C4-2B (cell line): ENCODE data around the gene ZNF695.
"Not testable (repeated sequence)": the region's sequence is repeated elsewhere in the genome, so short reads cannot be mapped to it uniquely, and the experiment has no call there.

Source experiments
- H3K27ac ChIP-seq: fragments of 450-650 bp; 2 replicates; pipeline ENCODE4 v1.5.1; 2017
- CTCF ChIP-seq: fragments of 450-650 bp; conservative IDR thresholded peaks from 2 replicates; pipeline ENCODE4 v1.5.1; 2017; ENCODE audit warnings: mild to moderate bottlenecking
- ZFX ChIP-seq: fragments of 450-650 bp; IDR thresholded peaks from 2 replicates; pipeline ENCODE4 v1.6.1; 2017

ZNF695 gene

GRCh38 chr1:247013391-247013790 is 5.5 kb upstream of the ZNF695 start:
- TF ChIP-seq ZFX, result no peak
- no peak for TF ChIP-seq CTCF
- no peak overlapping the region for H3K27ac ChIP-seq

GRCh38 chr1:247008406-247008799 is 546 bp upstream of the ZNF695 start:
- no peak for TF ChIP-seq CTCF
- no peak for TF ChIP-seq ZFX
- H3K27ac ChIP-seq, result no peak overlapping the region

- not testable (repeated sequence) for H3K27ac ChIP-seq
Observed at GRCh38 chr1:247004081-247004480, 3.8 kb downstream of the ZNF695 start.

- H3K27ac ChIP-seq, result no peak overlapping the region
- TF ChIP-seq ZFX (no peak), CTCF (no peak)
Observed at GRCh38 chr1:246989901-246990300, 18.0 kb downstream of the ZNF695 start.

GRCh38 chr1:246988316-246988715 is 19.5 kb downstream of the ZNF695 start:
- H3K27ac ChIP-seq, result no peak overlapping the region
- TF ChIP-seq CTCF (no peak), ZFX (no peak)

GRCh38 chr1:246987083-246987690 is 20.7 kb downstream of the ZNF695 start:
- no peak for TF ChIP-seq ZFX
- no peak for TF ChIP-seq CTCF
- no peak overlapping the region for H3K27ac ChIP-seq

- no peak overlapping the region for H3K27ac ChIP-seq
- TF ChIP-seq ZFX, result no peak
- no peak for TF ChIP-seq CTCF
Observed at GRCh38 chr1:246978785-246979184, 29.1 kb downstream of the ZNF695 start.

GRCh38 chr1:246978281-246978680 is 29.6 kb downstream of the ZNF695 start:
- no peak overlapping the region for H3K27ac ChIP-seq

More at GRCh38 chr1:246978281-246978680, 29.6 kb downstream of the ZNF695 start:
- TF ChIP-seq ZFX, result no peak
- no peak for TF ChIP-seq CTCF
